COLO829 (cell line): ENCODE results near the gene SUPT3H.
"Not testable (repeated sequence)": the region's sequence is repeated elsewhere in the genome, so short reads cannot be mapped to it uniquely, and the experiment has no call there.

Experiments
- DNase-seq: peaks from one replicate; pipeline ENCODE4 v3.0.0; 2012; ENCODE audit warnings: low spot score

SUPT3H gene

DNA sequence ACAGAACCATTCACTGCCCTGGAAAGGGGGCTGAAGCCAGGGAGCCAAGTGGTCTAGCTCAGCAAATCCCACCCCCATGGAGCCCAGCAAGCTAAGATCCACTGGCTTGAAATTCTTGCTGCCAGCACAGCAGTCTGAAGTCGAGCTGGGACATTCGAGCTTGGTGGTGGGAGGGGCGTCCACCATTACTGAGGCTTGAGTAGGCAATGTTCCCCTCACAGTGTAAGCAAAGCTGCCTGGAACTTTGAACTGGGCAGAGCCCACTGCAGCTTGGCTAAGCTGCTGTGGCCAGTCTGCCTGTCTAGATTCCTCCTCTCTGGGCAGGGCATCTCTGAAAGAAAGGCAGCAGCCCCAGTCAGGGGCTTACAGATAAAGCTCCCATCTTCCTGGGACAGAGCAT, 498.7 kb downstream of the SUPT3H start:
- DNase-seq = not testable (repeated sequence)

DNA sequence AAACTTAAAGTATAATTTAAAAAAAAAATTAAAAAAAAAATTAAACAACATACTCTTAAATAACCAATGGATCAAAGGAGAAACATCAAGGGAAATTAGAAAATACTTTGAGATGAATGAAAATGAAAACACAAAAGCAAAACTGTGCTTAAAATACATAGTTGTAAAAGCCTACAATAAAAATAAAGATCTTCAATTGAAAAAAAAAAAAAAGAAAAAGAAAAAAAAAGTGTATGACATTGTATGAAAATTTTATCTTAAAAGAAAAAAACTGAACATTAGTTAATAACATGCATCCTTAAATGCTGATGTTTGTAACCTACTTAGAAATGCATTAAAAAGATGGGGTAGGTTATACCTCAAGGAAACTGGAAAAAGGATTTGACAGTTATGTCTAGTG, 501.1 kb downstream of the SUPT3H start:
- not testable (repeated sequence) for DNase-seq

DNA sequence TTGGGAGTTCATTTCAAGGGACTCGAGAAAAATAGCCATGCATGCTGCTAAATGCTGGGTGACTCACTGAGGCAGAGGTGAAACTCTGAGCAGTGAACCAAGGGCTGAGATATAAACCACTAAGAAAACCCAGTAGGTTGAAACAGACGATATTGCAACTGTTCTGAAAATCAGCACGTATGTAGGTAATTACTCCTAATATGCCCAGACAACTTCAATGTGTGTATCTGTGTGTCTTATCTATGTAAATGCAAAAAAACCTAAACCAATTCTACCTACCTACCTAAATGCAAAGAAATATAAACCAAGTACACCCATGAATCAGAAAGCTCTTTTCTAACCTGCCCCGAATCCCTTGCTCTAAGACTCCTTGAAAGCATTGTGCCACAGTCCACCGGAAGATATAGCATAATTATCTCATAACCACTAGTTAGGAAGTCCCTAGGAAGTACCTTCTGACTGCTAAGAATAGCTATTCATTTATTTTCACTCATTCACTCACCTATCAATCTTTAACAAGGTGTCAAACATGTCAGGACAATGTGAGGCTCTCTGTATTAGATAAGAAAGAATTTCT, 508.3 kb downstream of the SUPT3H start:
- DNase-seq = no peak

DNA sequence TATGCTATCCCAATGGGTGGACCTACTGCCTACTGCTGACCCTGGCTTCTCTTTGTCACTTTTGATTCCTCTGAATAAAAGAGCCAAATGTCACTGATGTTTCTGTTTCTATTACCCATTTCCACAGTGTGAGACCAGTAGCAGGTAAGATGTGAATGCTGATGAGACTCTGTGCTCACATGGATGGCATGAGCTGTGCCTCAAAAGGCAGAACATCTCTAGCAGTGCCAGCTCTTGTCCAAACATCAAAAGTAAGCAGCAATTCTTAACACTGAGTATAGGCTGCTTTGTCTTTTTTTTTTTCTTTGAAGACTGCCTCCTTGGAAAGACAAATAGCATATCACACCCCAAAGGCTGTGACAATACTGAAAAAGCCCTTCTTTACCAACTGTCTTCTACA, 508.8 kb downstream of the SUPT3H start:
- no peak for DNase-seq

DNA sequence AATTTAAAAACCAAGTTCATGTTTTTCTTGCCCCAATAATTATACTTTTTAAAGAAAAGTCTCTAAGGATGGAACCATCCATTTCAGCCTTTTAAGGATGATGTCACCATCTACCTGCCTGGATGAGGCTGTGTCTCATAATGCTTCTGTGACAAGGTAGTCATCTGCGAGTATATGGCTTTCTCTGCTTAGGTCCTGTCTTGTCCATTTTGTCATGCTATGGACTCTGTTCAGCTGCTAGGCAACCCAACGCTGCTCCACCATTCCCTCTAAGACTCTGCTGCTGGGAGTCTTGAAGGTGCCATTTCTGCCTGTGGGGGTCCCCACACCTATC, 509.4 kb downstream of the SUPT3H start:
- DNase-seq = no peak

DNA sequence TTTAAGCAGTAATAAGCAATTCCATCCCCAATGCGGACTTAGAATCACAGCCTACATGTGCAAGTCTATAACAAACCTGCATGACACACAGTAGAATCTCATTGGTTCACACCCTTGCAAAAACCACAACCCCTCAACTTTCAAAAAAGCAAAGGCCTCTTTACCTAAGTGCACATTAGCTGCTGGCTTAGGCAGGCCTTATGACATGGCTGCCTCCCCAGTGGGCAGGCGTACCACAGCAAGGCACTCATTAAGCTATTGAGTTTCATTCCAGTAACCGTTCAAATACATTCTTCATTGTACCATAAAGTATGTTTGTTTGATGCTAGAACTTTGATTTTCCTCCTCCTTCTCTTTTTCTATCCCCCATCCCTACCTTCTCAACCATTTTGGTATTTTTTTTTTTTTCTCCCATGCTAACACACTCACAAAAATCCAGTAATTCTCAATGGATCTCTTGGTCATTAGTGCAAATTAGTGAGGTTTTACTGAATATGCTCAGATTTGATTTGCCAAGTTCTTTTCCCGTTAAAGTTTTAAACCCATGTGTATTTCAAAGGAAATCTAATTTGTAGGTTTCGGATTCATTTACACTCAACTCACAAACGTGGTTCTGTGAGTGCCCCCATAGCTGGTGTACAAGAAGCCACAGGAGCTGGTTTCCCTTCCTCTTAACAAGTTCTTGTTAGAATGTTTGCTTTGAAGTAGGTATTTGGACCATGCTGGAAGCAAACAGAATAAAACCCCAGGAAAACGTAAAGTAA, 510.0 kb downstream of the SUPT3H start:
- no peak for DNase-seq

DNA sequence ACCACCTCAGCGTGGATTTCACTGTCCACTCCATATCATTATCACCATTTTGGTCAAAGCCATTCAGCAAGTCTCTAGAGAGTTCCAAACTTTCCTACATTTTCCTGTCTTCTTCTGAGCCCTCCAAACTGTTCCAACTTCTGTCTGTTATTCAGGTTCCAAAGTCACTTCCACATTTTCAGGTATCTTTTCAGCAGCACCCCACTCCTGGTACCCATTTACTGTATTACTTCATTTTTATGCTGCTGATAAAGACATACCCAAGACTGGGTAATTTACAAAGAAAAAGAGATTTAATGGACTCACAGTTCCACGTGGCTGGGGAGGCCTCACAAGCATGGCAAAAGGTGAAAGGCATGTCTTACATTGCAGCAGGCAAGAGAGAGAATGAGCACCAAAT, 512.5 kb downstream of the SUPT3H start:
- not testable (repeated sequence) for DNase-seq

DNA sequence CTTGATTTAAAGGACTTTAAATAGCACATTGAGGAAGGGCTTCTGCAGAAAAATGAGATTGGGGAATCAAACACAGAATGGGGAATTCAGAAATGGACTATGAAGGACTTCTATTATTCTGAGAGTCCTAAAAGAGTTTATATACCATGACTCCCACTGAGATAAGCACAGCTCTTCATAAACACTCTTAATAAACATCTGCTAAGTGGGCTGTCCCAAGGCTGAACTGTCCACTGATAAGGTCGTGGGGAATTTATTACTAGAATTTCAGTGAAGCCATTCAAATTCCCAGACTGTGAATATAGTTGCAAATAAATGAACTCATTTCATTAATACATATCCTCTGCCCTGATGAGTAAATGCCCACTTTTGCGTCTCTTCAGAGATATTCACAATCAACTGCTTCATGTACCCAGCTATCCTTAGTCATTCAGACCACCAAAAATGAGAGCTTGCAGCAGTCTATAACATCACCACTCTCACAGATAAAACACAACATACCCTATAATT, 517.8 kb downstream of the SUPT3H start:
- DNase-seq = peak; percentile 41

DNA sequence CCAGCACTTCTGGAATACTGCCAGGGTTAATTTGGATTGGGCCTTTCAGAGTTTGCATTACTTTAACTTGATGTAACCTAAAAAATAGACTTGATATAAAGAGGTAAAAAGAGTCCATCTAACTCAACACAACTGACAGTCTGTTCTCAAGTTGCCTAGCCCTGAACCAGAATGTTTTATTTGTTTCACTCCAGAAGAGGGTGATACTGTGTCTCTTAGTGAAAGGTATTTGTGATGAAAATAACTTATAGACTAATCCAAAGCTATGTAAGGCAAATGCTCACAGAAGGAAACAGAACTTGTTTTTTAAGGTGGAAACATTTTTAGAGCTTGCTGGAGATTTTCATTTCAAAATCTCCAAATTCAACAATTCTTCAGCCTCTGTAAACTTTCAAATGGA, 518.7 kb downstream of the SUPT3H start:
- peak; percentile 27 for DNase-seq

DNA sequence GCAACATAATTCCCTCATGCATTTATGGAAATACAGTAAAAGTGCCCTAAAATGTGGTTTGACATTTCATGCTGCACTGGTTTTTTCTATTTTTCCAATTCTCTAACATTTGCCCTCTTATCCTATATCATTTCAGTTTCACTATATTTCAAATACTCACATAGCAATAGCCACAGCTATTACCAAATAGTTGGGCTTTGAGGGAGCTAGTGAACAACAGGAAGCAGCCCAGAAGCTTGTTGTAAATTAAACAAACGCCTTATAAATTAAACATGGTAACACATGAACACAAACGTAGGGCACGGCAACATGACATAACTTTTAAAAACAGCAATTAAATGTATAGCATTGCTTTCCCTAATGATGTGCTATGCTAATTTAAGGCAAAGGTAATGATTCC, 521.3 kb downstream of the SUPT3H start:
- DNase-seq = no peak

DNA sequence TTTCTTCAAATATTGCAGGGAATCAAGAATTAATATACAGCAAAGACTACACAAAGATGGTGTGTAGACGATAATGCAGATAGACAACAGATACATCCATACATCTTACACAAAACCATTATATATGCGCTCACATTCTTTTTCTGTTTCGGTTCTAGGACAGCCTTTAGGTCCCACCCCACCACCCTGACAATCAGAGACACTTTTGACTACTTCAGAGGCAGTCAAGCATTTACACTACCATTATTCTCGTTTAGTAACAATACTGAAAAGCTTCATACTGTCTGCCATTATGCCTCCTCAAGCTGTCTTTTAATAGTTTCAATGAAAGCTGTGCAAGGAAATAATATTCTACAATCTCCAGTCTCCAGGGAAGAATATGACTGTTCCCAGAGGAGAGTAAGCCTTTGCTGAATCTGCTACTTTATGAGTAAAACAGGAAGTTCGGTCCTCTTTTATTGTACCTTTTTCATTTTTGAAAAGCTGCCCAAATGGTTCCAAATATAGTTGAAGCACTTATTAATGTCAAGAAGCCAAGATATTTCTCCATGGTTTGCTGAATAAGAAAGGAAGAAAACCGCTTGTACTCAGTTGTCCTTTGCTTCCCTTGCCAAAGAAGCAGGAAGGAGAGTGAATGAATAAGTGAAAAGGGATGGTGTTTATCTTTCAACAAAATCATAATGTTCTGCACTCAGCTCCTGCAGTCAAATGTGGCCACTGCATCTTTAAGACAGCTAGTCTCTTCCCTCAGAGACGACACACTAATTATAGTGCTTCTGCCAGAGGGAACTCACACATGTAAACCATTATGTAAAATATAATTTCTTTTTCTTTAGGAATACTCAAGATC, 521.9 kb downstream of the SUPT3H start:
- DNase-seq = no peak

DNA sequence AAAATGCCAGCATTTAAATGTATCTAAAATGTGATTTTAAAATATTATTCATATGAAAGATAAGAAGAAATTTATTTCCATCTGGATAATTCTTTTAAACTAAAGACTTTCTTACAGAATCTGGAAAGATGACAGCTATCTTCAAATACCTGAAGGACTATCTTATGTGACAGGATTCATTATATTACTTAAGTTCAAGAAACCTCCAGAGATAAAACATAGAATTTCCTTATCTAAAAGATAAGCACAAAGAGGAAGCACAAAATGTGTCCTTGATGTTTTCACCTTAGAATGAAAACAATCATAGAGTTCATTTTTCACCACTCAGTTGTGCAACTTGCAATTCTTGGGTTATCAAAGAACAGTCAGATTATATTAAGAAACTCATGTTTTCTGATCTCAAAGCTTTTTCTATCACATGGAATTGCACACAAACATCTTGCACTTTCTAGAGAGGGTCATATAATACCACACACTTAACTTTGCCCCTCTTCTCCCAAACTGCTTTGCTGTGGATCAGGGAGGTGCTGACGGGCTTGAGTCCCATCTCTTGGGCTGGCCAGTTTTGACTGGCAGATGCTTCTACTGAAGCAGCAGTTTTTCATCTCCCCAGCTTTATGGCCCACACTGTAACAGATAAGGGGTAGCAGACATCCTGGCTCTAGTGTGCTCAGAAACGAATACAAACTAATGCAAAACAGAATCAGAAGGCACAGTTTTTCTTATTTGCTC, 522.9 kb downstream of the SUPT3H start:
- no peak for DNase-seq

DNA sequence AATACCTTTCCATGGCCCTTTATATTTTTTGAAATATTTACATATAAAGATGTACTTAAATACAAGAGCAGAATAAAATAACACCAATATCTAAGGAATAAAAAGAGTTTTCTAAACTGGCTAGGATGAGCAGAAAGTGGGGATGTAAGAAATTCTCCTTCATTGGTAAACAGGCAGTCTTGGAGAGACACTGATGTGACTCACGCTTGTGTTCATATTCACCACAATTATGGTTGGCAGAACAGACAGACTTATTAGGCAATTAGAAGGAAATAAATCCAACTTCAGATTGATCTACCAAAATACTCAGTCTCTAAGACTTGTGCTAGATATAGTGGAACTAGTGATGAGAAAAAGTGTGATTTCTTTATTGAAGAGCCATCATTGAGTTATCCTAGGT, 526.6 kb downstream of the SUPT3H start:
- no peak for DNase-seq

DNA sequence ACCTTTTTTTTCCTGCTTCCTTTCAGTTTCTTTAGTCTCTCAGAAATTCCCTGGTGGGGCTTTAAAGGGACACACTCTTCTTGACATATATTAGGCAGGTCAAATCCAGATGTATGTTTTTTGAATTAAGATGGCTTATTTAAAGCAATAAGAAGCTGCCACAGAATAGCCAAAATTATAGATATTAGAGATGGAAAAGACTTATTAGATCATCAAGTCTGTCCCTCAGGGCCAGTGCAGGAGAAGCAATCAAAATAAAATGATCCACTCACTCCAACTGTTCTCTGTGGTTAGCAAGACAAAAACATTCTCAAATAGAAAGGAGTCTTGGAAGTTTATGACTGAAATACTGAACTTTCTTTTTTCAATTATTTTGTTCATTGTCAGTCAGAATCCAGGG, 527.4 kb downstream of the SUPT3H start:
- DNase-seq = no peak

DNA sequence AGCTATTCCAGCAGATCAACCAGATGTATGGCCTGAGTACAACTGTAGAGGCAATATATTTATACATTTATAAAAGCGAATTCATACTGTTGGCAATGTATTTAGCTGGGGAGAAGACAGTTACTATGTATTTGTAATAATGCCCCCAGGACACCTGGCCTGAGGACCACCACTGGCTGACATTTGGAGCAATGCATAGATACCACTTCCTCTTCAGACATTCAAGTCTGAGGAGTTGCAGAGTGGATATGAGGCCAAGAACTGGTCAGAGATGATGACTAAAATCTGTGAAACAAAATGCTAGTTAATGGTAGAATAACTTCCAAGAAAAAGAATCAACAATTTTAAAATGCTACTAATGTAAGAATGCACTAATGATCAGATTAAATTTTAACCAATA, 527.9 kb downstream of the SUPT3H start:
- no peak for DNase-seq

DNA sequence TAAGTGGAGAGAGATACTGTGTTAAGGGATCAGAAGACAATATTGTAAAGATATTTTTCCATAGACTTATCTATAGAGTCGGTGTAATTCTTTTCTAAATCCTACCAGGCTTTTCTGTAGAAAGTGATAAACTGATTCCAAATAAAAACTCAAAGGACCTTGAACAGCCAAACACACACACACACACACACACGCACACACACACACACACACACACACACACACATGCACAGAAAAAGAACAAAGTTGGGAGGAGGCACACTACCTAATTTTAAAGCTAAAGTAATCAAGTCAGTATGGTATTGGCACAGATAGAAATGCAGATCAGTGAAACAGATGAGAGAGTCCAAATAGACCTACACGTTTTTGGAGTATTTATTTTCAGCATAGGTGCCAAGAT, 534.0 kb downstream of the SUPT3H start:
- DNase-seq = no peak

DNA sequence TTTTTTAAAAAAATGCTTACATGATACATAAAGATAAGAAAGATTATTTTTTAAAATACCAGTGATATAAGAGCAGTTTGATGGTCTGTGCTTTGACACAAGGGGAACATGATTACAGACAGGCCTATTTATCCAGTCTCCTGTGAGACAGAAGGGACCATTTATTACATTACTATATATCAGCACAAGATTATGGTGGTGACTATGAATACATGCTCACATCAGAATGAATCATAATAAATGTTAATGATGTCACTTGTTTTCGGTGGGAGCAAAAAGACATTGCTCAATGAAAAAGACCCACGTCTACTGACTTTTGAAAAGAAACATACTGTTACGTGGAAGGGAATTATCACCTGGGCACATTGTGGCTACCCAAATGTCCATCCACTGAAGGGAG, 535.1 kb downstream of the SUPT3H start:
- DNase-seq = peak; percentile 79

DNA sequence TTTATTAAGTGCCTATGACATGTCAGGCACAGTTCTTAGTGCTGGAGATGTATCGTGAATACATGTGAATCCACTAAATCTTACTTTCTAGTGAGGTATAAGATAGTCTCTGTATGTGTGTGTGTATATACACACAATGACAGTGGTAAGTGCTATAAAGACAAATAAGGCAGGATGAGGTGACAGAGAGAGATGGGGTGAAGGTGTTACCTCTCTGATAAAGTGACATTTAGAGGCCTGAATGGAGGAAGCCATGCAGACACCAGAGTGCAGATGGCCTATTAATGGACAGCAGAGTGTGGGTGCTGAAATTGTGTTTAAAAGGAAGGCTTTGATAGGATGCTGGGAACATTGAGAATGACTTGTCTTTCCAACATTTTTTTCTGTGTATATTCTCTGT, 535.9 kb downstream of the SUPT3H start:
- DNase-seq = no peak

DNA sequence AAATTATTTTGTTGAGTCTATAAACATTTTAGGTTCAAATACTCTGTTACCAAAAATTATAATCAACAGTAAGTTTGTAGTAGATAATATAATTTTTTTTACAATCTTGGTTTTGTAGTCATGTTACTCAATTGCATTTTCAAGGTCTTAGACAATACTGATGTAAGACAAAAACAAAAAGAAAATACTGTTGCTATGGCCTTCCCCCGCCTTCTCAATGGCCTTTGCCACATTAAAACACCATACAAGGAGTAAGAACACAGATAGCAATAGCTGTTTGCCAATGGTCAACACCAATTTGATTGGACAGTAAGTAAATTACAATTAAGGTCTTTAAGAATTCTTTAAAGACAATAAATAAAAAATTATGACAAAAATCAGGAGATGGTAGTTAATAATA, 540.0 kb downstream of the SUPT3H start:
- DNase-seq = no peak

DNA sequence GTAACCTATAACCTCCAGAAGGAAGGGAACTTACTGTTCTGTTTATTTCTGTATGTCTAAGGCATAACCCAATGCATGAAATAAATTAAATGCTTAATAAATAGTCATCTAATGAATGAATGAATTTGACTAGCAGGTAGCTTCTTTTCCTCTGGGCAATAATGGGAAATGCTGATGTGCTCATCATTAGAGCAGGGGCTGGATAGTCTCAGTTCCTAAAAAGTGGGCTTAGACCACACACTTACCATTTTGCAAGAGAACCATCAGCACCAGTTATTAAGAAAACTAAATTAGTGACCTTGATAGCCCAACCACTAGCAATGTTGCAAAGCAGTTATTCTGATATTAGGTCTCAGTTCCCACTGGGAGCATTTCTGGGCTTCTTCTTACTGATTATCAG, 540.5 kb downstream of the SUPT3H start:
- no peak for DNase-seq

DNA sequence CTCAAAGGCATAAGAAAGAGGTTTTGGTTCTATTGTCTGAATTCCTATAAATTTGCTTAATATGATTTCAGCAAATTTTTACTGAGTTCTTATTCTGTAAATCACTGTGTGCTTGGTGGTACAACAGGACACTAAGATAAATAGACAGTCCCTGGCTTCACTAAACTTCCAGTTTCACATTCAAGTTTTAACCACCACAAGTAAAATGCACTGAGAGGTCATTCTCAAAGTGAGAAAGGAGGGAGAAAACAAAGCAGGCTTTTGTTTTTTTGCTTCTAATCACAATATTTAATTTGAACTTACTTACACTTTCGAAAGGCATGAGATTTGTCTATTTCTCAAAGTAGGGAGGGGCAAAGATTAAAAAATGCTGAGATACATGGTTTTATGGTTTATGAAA, 544.5 kb downstream of the SUPT3H start:
- DNase-seq = no peak

DNA sequence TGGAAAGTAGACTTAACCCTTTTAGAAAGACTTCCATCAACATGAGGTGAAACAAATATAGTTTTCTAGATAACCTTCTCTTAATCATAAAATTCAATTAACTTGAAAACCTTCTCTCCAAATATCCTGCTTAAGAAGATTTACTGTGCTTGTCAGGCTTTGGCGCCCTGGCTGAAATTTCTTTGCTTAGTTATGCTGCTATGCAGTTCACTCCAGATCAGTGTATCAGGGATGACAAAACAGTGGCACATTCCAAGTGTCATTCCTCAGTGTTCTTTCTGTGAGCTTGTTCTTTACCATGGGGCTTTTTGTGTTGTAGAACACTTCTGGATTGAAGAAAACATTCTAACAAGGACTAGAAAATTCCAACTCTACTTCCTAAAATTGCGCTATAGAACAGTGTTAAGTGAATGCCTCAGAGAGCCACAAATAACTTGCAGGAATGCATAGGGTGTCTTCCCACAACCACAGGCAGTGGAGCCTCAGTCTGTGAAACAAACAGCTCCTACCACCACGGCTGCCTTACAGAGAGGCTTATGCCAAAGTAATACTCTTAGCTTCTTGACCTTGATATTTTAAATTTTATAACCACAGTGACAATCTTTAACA, 546.6 kb downstream of the SUPT3H start:
- DNase-seq = no peak
